Natural killer cell (primary cell): Measurements from ENCODE around the gene DUS2. TPM values are rescaled to one million over a fixed set of nuclear protein-coding genes. Genes with fewer than 3 reads are reported as not detected.

Experiments
- ATAC-seq, 3 donors: fragments of 150-1000 bp in 2 of 3; fragments of 200-7000 bp in 1 of 3; cut with Tn5 transposase; 1 replicate in 1 of 3; 2 replicates in 2 of 3; pipeline ENCODE4 v1.10.0; 2021; ENCODE audit warnings: mild to moderate bottlenecking in 2 of 3, moderate library complexity in 2 of 3
- DNase-seq, 2 donors: peaks; one replicate each; pipeline versions ENCODE4 v3.0.0 to v3.0.0-alpha.2; 2013 to 2021; ENCODE audit warnings: mixed read lengths in 1 of 2
- H3K27ac ChIP-seq: one replicate; pipeline ENCODE4 v1.5.1; 2013; ENCODE audit warnings: mild to moderate bottlenecking, low read length
- H3K27me3 ChIP-seq: one replicate; pipeline ENCODE4 v1.6.1; 2013; ENCODE audit warnings: low read length; ENCODE audit not compliant: control insufficient read depth, insufficient read depth
- H3K36me3 ChIP-seq: one replicate; pipeline ENCODE4 v1.6.1; 2013; ENCODE audit warnings: low read length; ENCODE audit not compliant: control insufficient read depth, insufficient read depth
- H3K4me1 ChIP-seq: one replicate; pipeline ENCODE4 v1.6.1; 2013; ENCODE audit warnings: low read length; ENCODE audit not compliant: control insufficient read depth, insufficient read depth
- H3K4me3 ChIP-seq: one replicate; pipeline ENCODE4 v1.5.1; 2013; ENCODE audit warnings: low read length
- H3K9me3 ChIP-seq: one replicate; pipeline ENCODE4 v1.6.1; 2013; ENCODE audit warnings: low read length; ENCODE audit not compliant: control insufficient read depth, insufficient read depth
- H3K27ac Mint-ChIP-seq, 2 donors: one replicate each; pipeline ENCODE4 v1.8.0; 2022; ENCODE audit warnings: mild to moderate bottlenecking in 2 of 2, mixed read lengths in 2 of 2, moderate library complexity in 1 of 2
- H3K27me3 Mint-ChIP-seq, 2 donors: one replicate each; pipeline ENCODE4 v1.8.0; 2022; ENCODE audit warnings: low read depth in 2 of 2, mixed read lengths in 2 of 2
- H3K36me3 Mint-ChIP-seq: one replicate; pipeline ENCODE4 v1.8.0; 2022; ENCODE audit warnings: mixed read lengths
- H3K4me1 Mint-ChIP-seq, 2 donors: one replicate each; pipeline ENCODE4 v1.8.0; 2022; ENCODE audit warnings: mixed read lengths in 2 of 2
- H3K4me3 Mint-ChIP-seq: one replicate; pipeline ENCODE4 v1.8.0; 2022; ENCODE audit warnings: mild to moderate bottlenecking, moderate library complexity, mixed read lengths
- H3K9me3 Mint-ChIP-seq, 2 donors: one replicate each; pipeline ENCODE4 v1.8.0; 2022; ENCODE audit warnings: mixed read lengths in 2 of 2
- CTCF ChIP-seq: fragments of 200-600 bp; IDR thresholded peaks from one replicate; pipeline ENCODE4 v1.8.0; 2022; ENCODE audit warnings: antibody characterized with exemption
- WGBS: methylation state at CpG from one replicate; pipeline ENCODE4 v1.1.7; 2013; ENCODE audit warnings: missing lambda C conversion rate; ENCODE audit not compliant: insufficient coverage; 5-methylcytosine and 5-hydroxymethylcytosine counted together
- intact Hi-C: fragments of 100-400 bp; cut with micrococcal nuclease; formaldehyde crosslinking; loops from one replicate; pipeline ENCODE4 v1.14.2; 2022
- total RNA-seq, 4 donors: library from RNA; stranded (reverse); fragments of 120-200 nt in 1 of 4; gene quantifications; one replicate each; pipeline versions ENCODE4 v1.2.3 to v1.2.4, GENCODE V29; 2013 to 2022

Gene DUS2
- total RNA-seq, 3 donors from 2014 or later (not counting 1 experiment from before 2014, with no cell fraction given), result 21.6 to 24.2 (median 22.7) TPM

GRCh38 chr16:68086860-68087268, 63.8 kb downstream of the DUS2 start:
- peaks cover 72 to 77% of the 10 kb centered on the region in 2 donors for H3K4me1 Mint-ChIP-seq
- Histone ChIP-seq H3K4me3 (peak overlapping the region; percentile 94), H3K9me3 (no peaks in the 10 kb centered on the region), H3K36me3 (no peaks in the 10 kb centered on the region), H3K4me1 (peaks cover 41% of the 10 kb centered on the region), H3K27me3 (no peaks in the 10 kb centered on the region), H3K27ac (peak overlapping the region; percentile 59)
- ATAC-seq (no peak), DNase-seq (no peak)
- no peaks in the 10 kb centered on the region for H3K27me3 Mint-ChIP-seq
- H3K9me3 Mint-ChIP-seq, result no peaks in the 10 kb centered on the region
- H3K27ac Mint-ChIP-seq, result peak overlapping the region; percentile 81 to 90
- no peaks in the 10 kb centered on the region for H3K36me3 Mint-ChIP-seq
- 0% methylated on average over 2 of the region's 6 CpGs for WGBS
- intact Hi-C loops, result loop anchor here (10.0 kb wide), 1 partner anchor 228 kb away; the partner anchor contains the start of genes PRMT7 and SLC7A6OS
- no peak for TF ChIP-seq CTCF
- peak overlapping the region; percentile 88 for H3K4me3 Mint-ChIP-seq

DNA sequence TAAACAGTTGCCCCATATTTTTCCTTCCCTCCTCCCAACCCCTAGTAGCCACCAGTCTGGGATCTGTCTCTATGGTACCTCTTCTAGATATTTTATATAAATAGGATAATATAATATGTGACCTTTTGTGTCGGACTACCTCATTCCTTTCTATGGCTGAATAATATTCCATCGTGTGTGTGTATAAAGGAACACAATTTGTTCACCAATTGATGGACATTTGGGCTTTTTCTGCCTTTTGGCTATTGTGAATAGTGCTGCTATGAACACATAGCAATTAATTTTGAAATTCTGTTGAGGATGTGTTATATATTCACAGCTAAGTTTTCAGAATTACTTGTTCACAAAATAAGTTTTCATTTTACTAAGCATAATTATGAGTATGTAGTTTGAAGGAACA, 64.6 kb downstream of the DUS2 start:
- no peaks in the 10 kb centered on the region for H3K27me3 ChIP-seq
- no peak for ATAC-seq
- no CpG with 5 or more reads among the region's 2 CpGs for WGBS
- Mint-ChIP-seq H3K4me3 (peak overlapping the region; percentile 85), H3K27ac (peak overlapping the region; percentile 81 to 90), H3K36me3 (no peaks in the 10 kb centered on the region), H3K4me1 (peaks cover 69 to 74% of the 10 kb centered on the region in 2 donors), H3K27me3 (no peaks in the 10 kb centered on the region), H3K9me3 (no peaks in the 10 kb centered on the region)
- H3K9me3 ChIP-seq, result no peaks in the 10 kb centered on the region
- peak overlapping the region; percentile 53 for H3K27ac ChIP-seq
- no peak overlapping the region for H3K4me3 ChIP-seq
- H3K4me1 ChIP-seq, result peaks cover 39% of the 10 kb centered on the region
- no peak for TF ChIP-seq CTCF
- DNase-seq, result no peak
- no peaks in the 10 kb centered on the region for H3K36me3 ChIP-seq
- intact Hi-C loops, result loop anchor here (10.0 kb wide), 1 partner anchor 227 kb away; the partner anchor contains the start of genes PRMT7 and SLC7A6OS

- DNase-seq (no peak), ATAC-seq (no peak)
- no peak for TF ChIP-seq CTCF
- H3K27ac ChIP-seq, result peak overlapping the region; percentile 53
- H3K27me3 Mint-ChIP-seq, result no peaks in the 10 kb centered on the region
- H3K4me3 Mint-ChIP-seq, result peak overlapping the region; percentile 85
- peak overlapping the region; percentile 87 to 90 for H3K27ac Mint-ChIP-seq
- peaks cover 69 to 73% of the 10 kb centered on the region in 2 donors for H3K4me1 Mint-ChIP-seq
- H3K36me3 ChIP-seq, result no peaks in the 10 kb centered on the region
- no peaks in the 10 kb centered on the region for H3K27me3 ChIP-seq
- intact Hi-C loops, result loop anchor here (10.0 kb wide), 1 partner anchor 226 kb away; the partner anchor contains the start of genes PRMT7 and SLC7A6OS
- peaks cover 33% of the 10 kb centered on the region for H3K4me1 ChIP-seq
- no peak overlapping the region for H3K4me3 ChIP-seq
- H3K9me3 ChIP-seq, result no peaks in the 10 kb centered on the region
- no peaks in the 10 kb centered on the region for H3K9me3 Mint-ChIP-seq
- no peaks in the 10 kb centered on the region for H3K36me3 Mint-ChIP-seq
- 72% methylated on average over 8 of the region's 9 CpGs for WGBS
Observed at GRCh38 chr16:68088130-68088972, 65.3 kb downstream of the DUS2 start.
